Activated naive CD4-positive, alpha-beta T cell (primary cell): ENCODE results near the gene ZNF654.
"Not testable (repeated sequence)": the region's sequence is repeated elsewhere in the genome, so short reads cannot be mapped to it uniquely, and the experiment has no call there.

Experiments
- DNase-seq, 4 experiments: peaks; one replicate each; lab custom pipeline; 2025; lab: John Stamatoyannopoulos, UW

The ZNF654 gene

GRCh38 chr3:88061746-88062145 is 2.7 kb downstream of the ZNF654 start:
- DNase-seq = no peak

GRCh38 chr3:88075072-88075471 is 16.0 kb downstream of the ZNF654 start:
- DNase-seq = no peak

- no peak for DNase-seq
Measured at GRCh38 chr3:88075497-88075896, 16.4 kb downstream of the ZNF654 start.

- no peak for DNase-seq
Measured at GRCh38 chr3:88076712-88077111, 17.7 kb downstream of the ZNF654 start.

- DNase-seq = no peak
Measured at GRCh38 chr3:88078932-88079331, 19.9 kb downstream of the ZNF654 start.

- no peak for DNase-seq
Measured at GRCh38 chr3:88082854-88083253, 23.8 kb downstream of the ZNF654 start.

- DNase-seq = no peak
Measured at GRCh38 chr3:88084097-88084501, 25.0 kb downstream of the ZNF654 start.

- DNase-seq = no peak
Measured at GRCh38 chr3:88090681-88091080, 31.6 kb downstream of the ZNF654 start.

GRCh38 chr3:88092270-88092669 is 33.2 kb downstream of the ZNF654 start:
- DNase-seq = no peak

- DNase-seq = no peak
Measured at GRCh38 chr3:88093266-88093665, 34.2 kb downstream of the ZNF654 start.

GRCh38 chr3:88101142-88101541 is 42.1 kb downstream of the ZNF654 start:
- no peak for DNase-seq

GRCh38 chr3:88105325-88105724 is 46.3 kb downstream of the ZNF654 start:
- no peak for DNase-seq

GRCh38 chr3:88112289-88112688 is 53.2 kb downstream of the ZNF654 start:
- no peak for DNase-seq

- peak in 1 of 4 experiments; percentile 2 for DNase-seq
Measured at GRCh38 chr3:88113311-88114162, 54.5 kb downstream of the ZNF654 start.

- DNase-seq = no peak
Measured at GRCh38 chr3:88114878-88115549, 56.0 kb downstream of the ZNF654 start.

- DNase-seq = no peak
Measured at GRCh38 chr3:88117683-88118082, 58.6 kb downstream of the ZNF654 start.

GRCh38 chr3:88118603-88119002 is 59.5 kb downstream of the ZNF654 start:
- not testable (repeated sequence) for DNase-seq

- no peak for DNase-seq
Measured at GRCh38 chr3:88123526-88123925, 64.5 kb downstream of the ZNF654 start.

GRCh38 chr3:88131695-88132094 is 72.6 kb downstream of the ZNF654 start:
- DNase-seq = no peak

- no peak for DNase-seq
Measured at GRCh38 chr3:88132894-88133293, 73.8 kb downstream of the ZNF654 start.

GRCh38 chr3:88133711-88134263 is 74.7 kb downstream of the ZNF654 start:
- DNase-seq = no peak

- no peak for DNase-seq
Measured at GRCh38 chr3:88137836-88138235, 78.8 kb downstream of the ZNF654 start.

GRCh38 chr3:88141458-88142083 is 82.5 kb downstream of the ZNF654 start:
- DNase-seq = no peak
